HAP-1 (cell line): ENCODE data around the gene NOP10.
"Not testable (repeated sequence)": the region's sequence is repeated elsewhere in the genome, so short reads cannot be mapped to it uniquely, and the experiment has no call there.

Experiments
- DNase-seq, 2 experiments: peaks; one replicate each; pipeline ENCODE4 v3.0.0-alpha.2; 2016 to 2020; ENCODE audit warnings: low spot score in 2 of 2
- H3K27me3 ChIP-seq: fragments of 250-450 bp; sonication (Bioruptor Pico); 2 replicates; pipeline ENCODE4 v1.5.1; 2020; ENCODE audit warnings: low read depth, mild to moderate bottlenecking, moderate library complexity
- H3K36me3 ChIP-seq: fragments of 250-450 bp; sonication (Bioruptor Pico); replicated peaks from 2 replicates; pipeline ENCODE4 v1.5.1; 2020; ENCODE audit warnings: mild to moderate bottlenecking
- H3K4me1 ChIP-seq: fragments of 250-450 bp; sonication (Bioruptor Pico); 2 replicates; pipeline ENCODE4 v1.5.1; 2020; ENCODE audit warnings: mild to moderate bottlenecking
- H3K4me3 ChIP-seq: fragments of 250-450 bp; sonication (Bioruptor Pico); 2 replicates; pipeline ENCODE4 v1.5.1; 2020; ENCODE audit warnings: mild to moderate bottlenecking, moderate library complexity
- H3K9me3 ChIP-seq: fragments of 250-450 bp; sonication (Bioruptor Pico); 2 replicates; pipeline ENCODE4 v1.5.1; 2020; ENCODE audit warnings: mild to moderate bottlenecking, moderate library complexity
- in situ Hi-C: fragments of 300-500 bp; cut with MboI; formaldehyde crosslinking; loops from 3 replicates; pipeline ENCODE4 v1.14.3; 2020; ENCODE audit warnings: low sequenced_read_pairs, inconsistent platforms, mixed read lengths

NOP10 gene

DNA sequence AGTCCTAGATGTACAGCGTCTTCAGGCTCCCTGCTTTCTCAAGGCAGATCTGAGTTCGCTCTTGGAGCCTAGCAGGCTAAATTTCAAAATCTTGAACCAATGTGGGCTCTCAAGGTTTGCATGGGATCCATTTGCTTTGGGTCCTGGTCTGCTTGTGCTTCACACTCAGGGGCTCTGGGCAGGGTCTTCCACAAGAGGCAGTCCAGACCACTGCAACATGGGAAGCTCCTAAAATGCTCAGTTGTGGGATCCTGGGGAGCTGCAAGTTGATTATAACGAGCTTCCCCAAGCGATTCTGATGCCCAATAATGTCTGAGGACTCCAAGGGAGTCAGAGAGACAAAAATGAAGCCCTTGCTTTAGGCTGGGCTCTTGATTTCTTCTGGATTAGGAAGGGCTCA, 6.8 kb upstream of the NOP10 start:
- in situ Hi-C loops = no loop called here
- no peak overlapping the region for H3K4me3 ChIP-seq
- DNase-seq = no peak
- no peaks in the 10 kb centered on the region for H3K4me1 ChIP-seq
- no peaks in the 10 kb centered on the region for H3K27me3 ChIP-seq
- H3K36me3 ChIP-seq = no peaks in the 10 kb centered on the region
- no peaks in the 10 kb centered on the region for H3K9me3 ChIP-seq

DNA sequence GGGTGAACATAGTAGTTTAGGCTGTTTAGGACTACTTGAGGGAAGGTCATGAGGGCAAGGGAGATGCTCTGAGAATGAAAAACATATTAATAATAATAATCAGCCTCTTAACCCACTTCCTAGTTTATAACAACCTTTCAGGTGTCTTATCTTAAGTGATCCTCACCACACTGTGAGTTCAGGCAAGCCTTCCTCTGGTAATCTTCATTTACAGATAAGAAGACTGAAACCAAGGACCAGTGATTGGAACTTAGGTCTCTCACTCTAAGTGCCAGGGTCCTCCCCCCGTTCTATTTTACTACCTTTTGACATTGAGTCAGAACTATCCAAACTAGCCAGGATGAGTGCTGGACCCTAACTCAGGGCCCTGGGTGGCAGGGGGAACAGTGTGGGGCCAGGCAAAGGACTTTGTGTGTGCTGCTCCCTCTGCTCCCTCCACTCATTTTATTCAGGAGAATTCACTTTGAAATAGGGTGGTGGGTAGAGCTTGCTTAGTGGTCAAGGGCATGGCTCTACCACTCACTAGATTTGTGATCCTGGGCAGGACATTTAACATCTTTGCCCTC, 5.9 kb upstream of the NOP10 start:
- no peaks in the 10 kb centered on the region for H3K27me3 ChIP-seq
- no peaks in the 10 kb centered on the region for H3K4me1 ChIP-seq
- H3K9me3 ChIP-seq = no peaks in the 10 kb centered on the region
- H3K36me3 ChIP-seq = no peaks in the 10 kb centered on the region
- H3K4me3 ChIP-seq = no peak overlapping the region
- no peak for DNase-seq
- in situ Hi-C loops = no loop called here

- H3K4me1 ChIP-seq = peaks cover 3% of the 10 kb centered on the region; the same call in 1 of the 2 replicates
- H3K36me3 ChIP-seq = no peaks in the 10 kb centered on the region
- no peak for DNase-seq
- H3K27me3 ChIP-seq = no peaks in the 10 kb centered on the region
- in situ Hi-C loops = no loop called here
- H3K4me3 ChIP-seq = no peak overlapping the region
- no peaks in the 10 kb centered on the region for H3K9me3 ChIP-seq
These were observed 5.2 kb upstream of the NOP10 start for GRCh38 chr15:34347951-34348638.

GRCh38 chr15:34342213-34342736, 661 bp downstream of the NOP10 start:
- H3K4me3 ChIP-seq = peak overlapping the region; percentile 90
- DNase-seq, H3K27me3 ChIP-seq, in situ Hi-C loops, H3K9me3 ChIP-seq: not testable (repeated sequence)
- peaks cover 25% of the 10 kb centered on the region for H3K36me3 ChIP-seq
- peaks cover 26% of the 10 kb centered on the region for H3K4me1 ChIP-seq

DNA sequence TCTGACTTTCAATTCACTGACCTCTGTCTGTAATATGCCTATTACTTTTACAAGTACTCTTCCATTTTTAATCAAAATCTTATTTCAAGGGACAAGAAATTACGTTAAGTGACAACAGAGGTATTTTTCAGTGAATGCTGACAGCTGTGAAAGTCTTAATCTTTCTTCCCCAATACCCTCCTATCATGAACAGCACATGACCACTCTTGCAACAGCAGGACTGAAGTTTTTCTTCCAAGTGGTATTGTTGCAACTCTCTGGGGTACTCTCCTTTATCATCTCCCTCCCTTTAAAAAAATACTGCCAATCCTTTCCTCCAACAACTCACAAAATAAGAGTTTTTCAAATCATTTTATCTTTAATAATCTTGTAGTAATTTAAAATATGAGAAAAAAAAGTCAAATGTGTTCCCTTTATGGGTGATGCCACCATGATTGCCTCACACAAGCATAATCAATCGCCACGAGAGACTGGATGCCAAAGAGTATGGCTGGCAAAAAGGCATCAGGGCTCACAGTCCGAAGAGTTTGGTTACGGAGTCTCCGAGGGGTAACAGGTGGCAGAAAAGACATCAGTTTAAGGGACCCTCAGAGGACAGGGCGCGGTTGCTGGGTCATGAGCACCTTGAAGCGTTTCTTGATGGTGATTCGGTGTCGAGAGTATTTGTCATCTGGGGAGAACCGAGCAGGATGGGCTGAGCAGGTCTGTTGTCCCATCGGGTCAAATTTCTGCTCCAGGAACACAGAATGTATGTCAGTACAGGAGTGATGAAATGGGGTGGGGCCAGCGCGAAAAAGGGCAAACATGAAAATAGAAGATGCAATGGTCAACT, 1.3 kb downstream of the NOP10 start:
- Histone ChIP-seq H3K4me3 (peak overlapping the region; percentile 90), H3K27me3 (no peaks in the 10 kb centered on the region), H3K4me1 (peaks cover 31% of the 10 kb centered on the region), H3K36me3 (peaks cover 25% of the 10 kb centered on the region), H3K9me3 (no peaks in the 10 kb centered on the region)
- DNase-seq = no peak
- in situ Hi-C loops = no loop called here

GRCh38 chr15:34339946-34340345, 3.0 kb downstream of the NOP10 start:
- Histone ChIP-seq H3K27me3 (no peaks in the 10 kb centered on the region), H3K4me1 (peaks cover 31% of the 10 kb centered on the region), H3K36me3 (peaks cover 25% of the 10 kb centered on the region), H3K9me3 (no peaks in the 10 kb centered on the region), H3K4me3 (no peak overlapping the region)
- in situ Hi-C loops = loop anchor here (5.0 kb wide), 1 partner anchor 98 kb away; no protein-coding TSS in a partner anchor
- no peak for DNase-seq

- Histone ChIP-seq H3K36me3 (peaks cover 25% of the 10 kb centered on the region), H3K4me3 (peak overlapping the region; percentile 75), H3K27me3 (no peaks in the 10 kb centered on the region), H3K4me1 (peaks cover 28% of the 10 kb centered on the region), H3K9me3 (no peaks in the 10 kb centered on the region)
- no peak for DNase-seq
- in situ Hi-C loops = loop anchor here (5.0 kb wide), 1 partner anchor 96 kb away; no protein-coding TSS in a partner anchor
These were observed 4.6 kb downstream of the NOP10 start for GRCh38 chr15:34338347-34338746.

DNA sequence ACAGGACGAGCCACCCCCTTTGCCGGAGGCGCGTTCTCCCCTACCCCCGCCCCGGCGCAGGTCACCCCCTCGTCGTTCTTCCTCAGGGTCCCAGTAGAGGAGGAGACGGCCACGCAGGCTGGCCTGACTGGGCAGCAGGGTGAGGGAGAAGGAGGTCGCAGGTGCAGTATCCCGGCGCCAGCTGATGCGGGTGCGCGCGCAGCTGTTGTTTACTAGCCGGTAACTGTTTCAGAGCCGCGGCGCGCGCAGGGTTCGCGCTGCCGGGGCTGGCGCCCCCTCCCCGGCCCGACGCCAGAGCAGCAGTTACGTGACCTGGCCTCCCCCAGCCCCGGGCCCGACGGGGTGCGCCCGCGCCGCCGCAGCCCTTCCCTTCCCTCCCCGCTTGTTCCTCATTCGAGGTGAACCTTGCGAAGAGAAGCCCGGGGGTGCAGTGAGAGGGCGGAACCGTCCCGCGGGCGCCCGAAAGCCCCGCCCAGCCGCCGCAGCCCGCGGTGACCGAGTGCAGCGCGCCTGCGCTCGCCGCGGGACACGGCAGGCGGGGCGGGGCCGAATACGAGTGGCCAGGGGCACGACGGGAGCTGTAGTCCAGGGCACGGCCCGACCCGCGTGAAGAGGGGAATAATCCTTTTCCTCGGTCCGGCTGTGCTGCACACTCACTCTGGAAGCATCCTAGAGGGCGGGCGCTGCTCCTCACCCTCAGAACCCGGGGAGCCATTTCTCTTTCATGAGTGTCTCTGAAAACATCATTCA, 5.2 kb downstream of the NOP10 start, which contains the start of gene SLC12A6:
Gene SLC12A6, minus strand, starts transcription at position 225 of the 750 bp plus-strand sequence. CDS start 1,101 bp downstream, outside the sequence.
- in situ Hi-C loops = loop anchor here (5.0 kb wide), 1 partner anchor 95 kb away; no protein-coding TSS in a partner anchor
- Histone ChIP-seq H3K4me1 (peaks cover 28% of the 10 kb centered on the region), H3K36me3 (peaks cover 25% of the 10 kb centered on the region), H3K4me3 (peak within 1 kb of the TSS; percentile 75), H3K27me3 (no peaks in the 10 kb centered on the region), H3K9me3 (no peaks in the 10 kb centered on the region)
- peak; percentile 88 to 95 for DNase-seq

DNA sequence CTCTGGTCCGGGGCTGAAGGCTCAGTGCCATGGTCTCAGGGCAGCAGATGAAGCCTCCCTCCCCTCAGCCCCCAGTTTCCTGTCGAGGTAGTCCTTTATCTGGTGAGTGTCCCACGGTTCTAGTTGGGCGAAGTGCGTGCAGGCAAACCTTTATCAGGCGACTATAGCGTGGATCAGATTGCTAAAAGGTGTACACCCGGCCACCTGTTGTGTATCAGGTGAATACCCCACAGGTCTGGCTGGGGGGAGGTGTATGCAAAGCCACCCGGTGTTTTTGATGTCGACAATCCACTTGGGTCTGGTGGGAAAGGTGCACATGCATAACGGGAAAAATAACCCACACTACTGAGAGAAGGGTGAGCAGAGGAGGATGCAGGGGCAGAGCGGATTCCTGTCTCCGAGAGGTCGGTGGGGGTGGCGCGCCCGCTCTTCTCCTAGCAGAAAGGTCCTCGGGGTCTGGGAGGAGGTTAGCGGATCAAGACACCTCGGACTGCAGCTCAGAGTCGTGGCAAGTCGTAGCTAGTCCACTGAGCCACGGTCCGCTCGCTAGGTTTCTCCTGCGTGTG, 5.9 kb downstream of the NOP10 start:
- peak in 1 of 2 experiments; percentile 3 for DNase-seq
- peaks cover 28% of the 10 kb centered on the region for H3K4me1 ChIP-seq
- peaks cover 25% of the 10 kb centered on the region for H3K36me3 ChIP-seq
- in situ Hi-C loops = loop anchor here (5.0 kb wide), 1 partner anchor 95 kb away; no protein-coding TSS in a partner anchor
- H3K27me3 ChIP-seq = no peaks in the 10 kb centered on the region
- H3K9me3 ChIP-seq = no peaks in the 10 kb centered on the region
- peak overlapping the region; percentile 75 for H3K4me3 ChIP-seq

- Histone ChIP-seq H3K36me3 (peaks cover 19% of the 10 kb centered on the region), H3K9me3 (no peaks in the 10 kb centered on the region), H3K4me1 (peaks cover 27% of the 10 kb centered on the region), H3K27me3 (no peaks in the 10 kb centered on the region), H3K4me3 (no peak overlapping the region)
- no peak for DNase-seq
- in situ Hi-C loops = loop anchor here (5.0 kb wide), 1 partner anchor 94 kb away; no protein-coding TSS in a partner anchor
These were observed 6.5 kb downstream of the NOP10 start for GRCh38 chr15:34336231-34336990.

DNA sequence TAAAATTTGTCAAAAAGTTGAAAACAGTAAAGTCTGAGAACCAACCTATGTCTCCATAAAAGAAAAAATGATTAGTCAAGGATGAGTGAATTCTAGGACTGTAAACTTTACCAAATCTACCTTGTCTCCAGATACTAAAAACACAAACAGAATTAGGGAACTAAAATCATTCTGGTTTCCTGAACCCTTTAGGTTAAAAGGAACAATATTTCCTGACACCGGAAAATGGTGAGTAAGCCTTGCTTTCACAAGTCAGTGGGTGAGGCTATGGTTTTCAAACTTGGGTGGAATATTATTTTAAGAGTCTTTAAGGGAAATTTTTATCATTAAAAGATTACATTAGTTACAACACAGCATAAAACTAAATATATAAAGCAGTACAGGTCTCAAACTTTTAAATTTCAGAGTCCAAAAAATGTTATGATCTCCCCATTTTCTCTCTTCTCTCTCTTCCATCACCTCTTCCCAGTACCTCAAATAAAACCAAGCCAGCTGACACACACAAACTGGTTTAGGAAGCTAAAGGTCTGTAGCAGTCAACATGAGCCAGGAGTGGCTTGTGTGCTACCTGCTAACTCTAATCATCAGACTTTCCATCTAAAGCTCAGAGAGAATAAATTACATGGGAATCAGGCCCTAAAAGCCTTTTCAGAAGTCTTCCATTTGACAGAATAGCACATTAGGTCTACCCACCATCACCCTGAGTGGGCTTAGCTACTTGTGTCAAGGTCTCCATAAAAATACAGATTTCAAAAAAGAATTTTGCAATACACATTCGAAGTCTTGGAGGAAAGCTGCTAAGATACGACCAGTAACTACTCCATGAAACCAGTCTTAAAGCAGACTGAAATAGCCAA, 7.5 kb downstream of the NOP10 start:
- no peak for DNase-seq
- H3K27me3 ChIP-seq = no peaks in the 10 kb centered on the region
- peaks cover 25% of the 10 kb centered on the region for H3K4me1 ChIP-seq
- in situ Hi-C loops = loop anchor here (5.0 kb wide), 1 partner anchor 93 kb away; no protein-coding TSS in a partner anchor
- no peaks in the 10 kb centered on the region for H3K9me3 ChIP-seq
- H3K4me3 ChIP-seq = no peak overlapping the region
- H3K36me3 ChIP-seq = peaks cover 9% of the 10 kb centered on the region
